GM10248 (cell line): ENCODE data around the gene LDAH.

Experiments
- CTCF ChIA-PET: fragments of 300-600 bp; sonication (Branson Sonifier 250); formaldehyde crosslinking; extraction: SDS; loops from one replicate; lab custom pipeline; 2021; ENCODE audit warnings: antibody characterized with exemption; lab: Yijun Ruan, JAX
- POLR2A ChIA-PET: fragments of 350-650 bp; sonication (Branson Sonifier 250); formaldehyde crosslinking; extraction: SDS; loops from one replicate; lab custom pipeline; 2020; ENCODE audit warnings: antibody characterized with exemption; lab: Yijun Ruan, JAX
- DNase-seq: peaks from one replicate; pipeline ENCODE4 v3.0.0; 2012; ENCODE audit errors: extremely low spot score
- CTCF ChIP-seq: IDR thresholded peaks from 2 replicates; pipeline ENCODE4 v1.5.1; 2012; ENCODE audit warnings: mild to moderate bottlenecking, low read depth; ENCODE audit errors: extremely low read depth, missing control alignments, control extremely low read depth

The LDAH gene

GRCh38 chr2:20634507-20635112 is 188.3 kb downstream of the LDAH start:
- no peak for DNase-seq
- CTCF ChIA-PET, result interaction anchor here (0.7 to 10.1 kb wide), 25 partner anchors 8 to 392 kb away, joined by 3 to 101 read pairs (median 5); partner anchors contain the start of genes HS1BP3 and RHOB
- POLR2A ChIA-PET, result interaction anchor here (3.1 kb wide), 1 partner anchor 187 kb away, joined by 35 read pairs; the partner anchor contains the start of gene RHOB
- no peak for TF ChIP-seq CTCF
